ENCODE measurements around the gene ERC2.

Gene ERC2

DNA sequence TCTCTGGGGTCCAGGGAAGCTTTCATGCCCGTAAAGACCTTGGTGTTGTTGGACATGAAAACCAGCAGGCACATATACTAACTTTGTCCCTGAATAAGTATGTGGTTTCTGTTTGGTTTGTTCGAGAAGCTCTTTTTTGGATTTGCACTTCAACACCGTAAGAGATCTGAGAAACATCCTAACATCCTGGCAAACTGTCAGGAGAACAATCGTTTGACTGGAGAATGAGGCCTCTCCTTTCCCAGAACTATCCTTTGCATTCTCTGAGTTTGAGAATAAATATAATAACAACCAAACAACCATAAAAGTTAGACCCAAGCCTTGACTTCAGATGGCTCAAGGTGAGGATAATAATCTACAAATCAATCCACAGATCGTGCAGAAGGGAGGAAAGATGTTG, 750.8 kb downstream of the ERC2 start:
- no peak for DNase-seq (ENCODE audit: low spot score)
- TF ChIP-seq, protein P1, sequence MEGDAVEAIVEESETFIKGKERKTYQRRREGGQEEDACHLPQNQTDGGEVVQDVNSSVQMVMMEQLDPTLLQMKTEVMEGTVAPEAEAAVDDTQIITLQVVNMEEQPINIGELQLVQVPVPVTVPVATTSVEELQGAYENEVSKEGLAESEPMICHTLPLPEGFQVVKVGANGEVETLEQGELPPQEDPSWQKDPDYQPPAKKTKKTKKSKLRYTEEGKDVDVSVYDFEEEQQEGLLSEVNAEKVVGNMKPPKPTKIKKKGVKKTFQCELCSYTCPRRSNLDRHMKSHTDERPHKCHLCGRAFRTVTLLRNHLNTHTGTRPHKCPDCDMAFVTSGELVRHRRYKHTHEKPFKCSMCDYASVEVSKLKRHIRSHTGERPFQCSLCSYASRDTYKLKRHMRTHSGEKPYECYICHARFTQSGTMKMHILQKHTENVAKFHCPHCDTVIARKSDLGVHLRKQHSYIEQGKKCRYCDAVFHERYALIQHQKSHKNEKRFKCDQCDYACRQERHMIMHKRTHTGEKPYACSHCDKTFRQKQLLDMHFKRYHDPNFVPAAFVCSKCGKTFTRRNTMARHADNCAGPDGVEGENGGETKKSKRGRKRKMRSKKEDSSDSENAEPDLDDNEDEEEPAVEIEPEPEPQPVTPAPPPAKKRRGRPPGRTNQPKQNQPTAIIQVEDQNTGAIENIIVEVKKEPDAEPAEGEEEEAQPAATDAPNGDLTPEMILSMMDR (IDR thresholded peaks at IDR 0.05; ENCODE audit: extremely low read depth, missing control alignments) = no peak

DNA sequence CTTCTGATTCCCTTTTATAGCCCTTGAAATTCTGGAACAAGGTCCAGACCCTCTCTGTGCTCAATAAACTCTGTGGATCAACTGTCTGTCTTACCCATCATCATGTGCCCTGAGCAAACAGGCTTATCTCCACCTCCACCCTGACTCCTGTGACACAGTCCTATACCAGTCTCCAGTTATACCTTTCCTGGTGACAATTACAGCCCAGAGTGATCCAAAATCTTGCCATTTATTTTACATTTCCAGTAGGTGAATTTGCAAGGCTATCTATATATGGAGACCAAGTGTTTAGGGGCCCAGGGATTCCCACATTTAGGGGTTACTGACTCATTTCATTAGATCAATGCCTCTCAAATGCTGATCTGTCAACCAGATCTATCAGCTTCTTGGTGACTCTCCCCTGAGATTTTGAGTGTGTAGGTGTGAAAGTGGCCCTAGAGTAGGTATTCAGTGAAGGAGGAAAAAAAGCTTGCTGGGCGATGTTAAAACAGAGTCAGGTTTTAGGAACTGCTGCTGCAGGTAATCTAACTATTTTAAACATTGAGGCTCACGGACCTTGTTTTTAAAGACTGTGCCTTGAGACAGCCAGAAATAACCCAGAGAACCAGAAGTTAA, 751.5 kb downstream of the ERC2 start:
- DNase-seq (ENCODE audit: low spot score) = no peak
- TF ChIP-seq, protein P1 (IDR thresholded peaks at IDR 0.05; ENCODE audit: extremely low read depth, missing control alignments) = no peak

DNA sequence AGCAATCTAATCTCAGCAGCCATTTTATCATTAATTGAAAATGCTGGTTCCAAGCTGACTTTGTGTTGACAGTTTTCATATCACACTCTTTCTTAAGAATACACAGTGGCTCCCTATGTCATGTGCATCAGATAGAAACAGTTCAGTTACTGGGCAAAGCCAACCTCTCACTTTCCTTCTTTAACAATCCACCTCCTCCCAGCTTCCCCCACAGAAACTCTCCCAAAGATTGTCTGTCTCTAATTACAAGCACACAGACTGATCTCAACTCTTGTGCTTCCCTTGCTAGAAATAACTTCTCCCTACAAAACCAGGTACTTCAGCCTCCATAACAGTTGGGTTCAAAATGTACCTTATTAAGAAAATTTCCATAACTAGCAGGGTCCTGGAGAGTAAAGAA, 752.2 kb downstream of the ERC2 start:
- no peak for DNase-seq (ENCODE audit: low spot score)
- TF ChIP-seq, protein P1 (IDR thresholded peaks at IDR 0.05; ENCODE audit: extremely low read depth, missing control alignments) = no peak

DNA sequence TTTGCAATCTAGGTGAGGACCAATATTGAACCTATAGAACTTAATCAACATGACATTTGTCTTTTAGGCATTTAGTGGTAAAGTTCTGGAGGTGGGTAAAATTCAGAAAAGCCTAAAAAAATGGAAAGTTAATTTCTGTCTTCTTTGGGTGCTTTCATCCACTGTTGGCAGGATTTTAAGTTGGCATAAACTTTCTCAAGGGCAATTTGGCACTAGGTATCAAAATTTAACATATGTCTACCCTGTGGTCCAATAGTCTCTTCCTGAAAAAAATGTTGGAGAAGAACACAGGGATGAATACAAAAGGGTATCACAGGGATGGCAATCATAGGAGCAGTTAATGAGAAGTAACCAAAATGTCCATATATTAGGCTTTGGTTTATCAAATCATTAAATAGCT, 754.2 kb downstream of the ERC2 start:
- DNase-seq (ENCODE audit: low spot score) = no peak
- TF ChIP-seq, protein P1 (IDR thresholded peaks at IDR 0.05; ENCODE audit: extremely low read depth, missing control alignments) = no peak

DNA sequence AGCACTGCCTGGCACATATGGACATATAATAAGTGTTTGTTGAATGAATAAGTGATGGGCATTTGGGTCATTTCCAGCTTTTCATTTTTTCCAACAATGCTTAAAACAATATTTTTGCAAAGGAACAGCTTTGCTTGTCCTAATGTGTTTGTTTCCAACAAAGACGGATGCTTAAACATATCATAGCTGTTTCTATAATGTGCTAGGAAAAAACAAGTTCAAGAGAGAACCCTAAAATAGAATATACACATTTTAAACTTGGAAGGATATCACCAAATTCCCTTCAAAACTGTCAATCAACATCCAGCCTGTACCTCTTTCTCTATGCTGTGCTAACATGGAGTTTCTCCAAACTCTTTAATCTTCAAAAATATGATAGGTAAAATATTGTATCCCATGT, 756.6 kb downstream of the ERC2 start:
- no peak for DNase-seq (ENCODE audit: low spot score)
- TF ChIP-seq, protein P1 (IDR thresholded peaks at IDR 0.05; ENCODE audit: extremely low read depth, missing control alignments) = no peak

DNA sequence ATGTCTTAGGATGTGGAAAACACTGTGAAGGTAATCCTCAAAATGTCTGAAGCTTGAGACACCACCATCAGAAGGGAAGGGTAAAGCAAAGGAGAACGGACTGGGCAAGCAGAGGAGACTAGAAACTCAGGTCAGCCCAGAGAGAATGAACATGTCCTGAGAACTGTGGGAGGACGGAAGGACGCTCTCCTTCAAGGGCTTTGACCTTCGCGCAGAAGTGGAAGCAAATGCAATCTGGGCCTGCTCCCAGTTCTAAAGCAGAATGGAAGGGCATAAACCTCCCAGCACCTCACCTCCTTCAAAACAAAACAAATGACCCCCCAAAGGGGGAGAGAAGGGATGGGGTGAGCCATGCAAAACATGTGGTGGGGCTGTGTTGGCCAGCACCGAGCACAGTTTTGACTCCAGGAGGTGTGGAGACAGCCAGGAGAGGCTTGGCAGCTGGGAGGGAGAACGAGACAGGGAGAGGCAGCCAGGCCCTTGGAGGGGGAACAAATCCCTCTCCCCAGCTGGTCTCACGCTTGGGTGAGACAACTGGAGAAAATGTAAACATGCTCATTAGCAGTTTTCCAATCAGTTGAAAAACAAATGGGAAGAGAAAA, 758.8 kb downstream of the ERC2 start:
- no peak for DNase-seq (ENCODE audit: low spot score)
- TF ChIP-seq, protein P1 (IDR thresholded peaks at IDR 0.05; ENCODE audit: extremely low read depth, missing control alignments) = no peak

DNA sequence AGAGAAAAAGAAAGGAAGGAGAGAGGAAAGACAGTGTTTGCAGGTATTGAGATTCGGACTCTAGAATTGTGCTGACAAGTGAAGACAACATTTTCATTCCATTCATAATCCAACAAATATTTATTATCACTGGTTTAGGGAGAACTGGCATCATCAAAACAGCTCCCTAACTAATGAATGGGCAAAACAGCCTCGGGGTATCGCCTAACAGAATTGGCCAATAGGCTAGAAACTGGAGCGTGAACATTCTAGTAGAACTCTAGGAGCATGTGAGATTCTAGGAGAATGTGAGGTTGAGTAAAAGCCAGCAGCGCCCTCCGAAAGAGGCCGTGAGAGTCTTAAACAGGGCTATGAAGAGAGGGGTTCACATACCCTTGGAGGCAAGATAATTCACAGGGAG, 759.3 kb downstream of the ERC2 start:
- TF ChIP-seq, protein P1 (IDR thresholded peaks at IDR 0.05; ENCODE audit: extremely low read depth, missing control alignments) = no peak

More for the DNA sequence above, 759.3 kb downstream of the ERC2 start:
- DNase-seq (ENCODE audit: low spot score) = no peak
